Activated B cell treated with CpG ODN at 0.5 μM for 24 hours (primary cell): ENCODE data around the gene SCARB2. TPM values are rescaled to one million over a fixed set of nuclear protein-coding genes. Genes with fewer than 3 reads are reported as not detected.

Experiments used
- ATAC-seq: fragments of 200-7000 bp; cut with Tn5 transposase; one replicate; pipeline ENCODE4 v1.10.0; 2021; ENCODE audit warnings: low read depth, mild to moderate bottlenecking, moderate library complexity
- CTCF ChIA-PET: fragments of 350-600 bp; sonication (Branson Sonifier 250); formaldehyde crosslinking; loops from one replicate; lab custom pipeline; 2021; ENCODE audit warnings: antibody characterized with exemption; lab: Charles Lee
- POLR2A ChIA-PET: fragments of 350-600 bp; sonication (Branson Sonifier 250); formaldehyde crosslinking; loops from one replicate; lab custom pipeline; 2021; ENCODE audit warnings: antibody characterized with exemption; lab: Charles Lee
- DNase-seq: peaks from one replicate; pipeline ENCODE4 v3.0.0; 2022
- H3K27ac Mint-ChIP-seq: one replicate; pipeline ENCODE4 v1.8.0; 2020; ENCODE audit warnings: mixed read lengths
- H3K27me3 Mint-ChIP-seq: one replicate; pipeline ENCODE4 v1.8.0; 2021; ENCODE audit warnings: mixed read lengths
- H3K36me3 Mint-ChIP-seq: one replicate; pipeline ENCODE4 v1.8.0; 2021; ENCODE audit warnings: low read depth, mixed read lengths
- H3K4me1 Mint-ChIP-seq: one replicate; pipeline ENCODE4 v1.8.0; 2021; ENCODE audit warnings: mixed read lengths
- H3K4me3 Mint-ChIP-seq: one replicate; pipeline ENCODE4 v1.8.0; 2020; ENCODE audit warnings: mild to moderate bottlenecking, mixed read lengths
- H3K9me3 Mint-ChIP-seq: one replicate; pipeline ENCODE4 v1.8.0; 2020; ENCODE audit warnings: mixed read lengths
- intact Hi-C: fragments of 100-400 bp; cut with micrococcal nuclease; formaldehyde crosslinking; loops from one replicate; pipeline ENCODE4 v1.15.1; 2024
- total RNA-seq: library from RNA; stranded (reverse); gene quantifications from 2 replicates; pipeline ENCODE4 v1.2.3, GENCODE V29; 2022
- TF ChIP-seq, protein P1 (sequence below): fragments of 200-600 bp; IDR thresholded peaks from one replicate; pipeline ENCODE4 v1.8.0; 2022; ENCODE audit warnings: antibody characterized with exemption, mild to moderate bottlenecking

The SCARB2 gene
- total RNA-seq, 1 donor from 2014 or later: 21.8 TPM

DNA sequence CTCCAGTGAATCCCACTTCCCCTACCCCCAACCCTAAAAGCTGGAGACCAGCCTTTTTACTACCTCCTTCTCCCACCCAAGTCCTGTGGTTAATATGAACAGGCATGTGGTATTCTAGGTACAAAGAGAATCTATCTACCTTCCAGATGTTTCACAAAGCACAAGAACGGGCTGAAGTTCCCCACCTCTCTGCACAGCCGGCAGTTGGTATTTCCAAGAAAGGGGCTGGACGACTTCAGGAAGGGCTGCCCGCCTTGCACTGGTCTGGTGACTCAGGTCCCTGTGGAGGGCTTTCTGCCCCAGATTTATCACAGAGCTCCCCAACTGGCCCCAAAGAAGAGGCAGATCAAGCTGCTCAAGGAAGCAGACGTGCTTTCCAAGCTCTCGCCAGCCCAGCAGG is 42.4 kb upstream of the SCARB2 start:
- DNase-seq: no peak
- peaks cover 34% of the 10 kb centered on the region for H3K27me3 Mint-ChIP-seq
- no peak overlapping the region for H3K4me3 Mint-ChIP-seq
- H3K36me3 Mint-ChIP-seq: no peaks in the 10 kb centered on the region
- ChIA-PET POLR2A (no interaction called here), CTCF (no interaction called here)
- ATAC-seq: no peak
- H3K4me1 Mint-ChIP-seq: peaks cover 4% of the 10 kb centered on the region
- intact Hi-C loops: no loop called here
- TF ChIP-seq, protein P1, sequence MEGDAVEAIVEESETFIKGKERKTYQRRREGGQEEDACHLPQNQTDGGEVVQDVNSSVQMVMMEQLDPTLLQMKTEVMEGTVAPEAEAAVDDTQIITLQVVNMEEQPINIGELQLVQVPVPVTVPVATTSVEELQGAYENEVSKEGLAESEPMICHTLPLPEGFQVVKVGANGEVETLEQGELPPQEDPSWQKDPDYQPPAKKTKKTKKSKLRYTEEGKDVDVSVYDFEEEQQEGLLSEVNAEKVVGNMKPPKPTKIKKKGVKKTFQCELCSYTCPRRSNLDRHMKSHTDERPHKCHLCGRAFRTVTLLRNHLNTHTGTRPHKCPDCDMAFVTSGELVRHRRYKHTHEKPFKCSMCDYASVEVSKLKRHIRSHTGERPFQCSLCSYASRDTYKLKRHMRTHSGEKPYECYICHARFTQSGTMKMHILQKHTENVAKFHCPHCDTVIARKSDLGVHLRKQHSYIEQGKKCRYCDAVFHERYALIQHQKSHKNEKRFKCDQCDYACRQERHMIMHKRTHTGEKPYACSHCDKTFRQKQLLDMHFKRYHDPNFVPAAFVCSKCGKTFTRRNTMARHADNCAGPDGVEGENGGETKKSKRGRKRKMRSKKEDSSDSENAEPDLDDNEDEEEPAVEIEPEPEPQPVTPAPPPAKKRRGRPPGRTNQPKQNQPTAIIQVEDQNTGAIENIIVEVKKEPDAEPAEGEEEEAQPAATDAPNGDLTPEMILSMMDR: no peak
- no peaks in the 10 kb centered on the region for H3K9me3 Mint-ChIP-seq
- no peak overlapping the region for H3K27ac Mint-ChIP-seq

DNA sequence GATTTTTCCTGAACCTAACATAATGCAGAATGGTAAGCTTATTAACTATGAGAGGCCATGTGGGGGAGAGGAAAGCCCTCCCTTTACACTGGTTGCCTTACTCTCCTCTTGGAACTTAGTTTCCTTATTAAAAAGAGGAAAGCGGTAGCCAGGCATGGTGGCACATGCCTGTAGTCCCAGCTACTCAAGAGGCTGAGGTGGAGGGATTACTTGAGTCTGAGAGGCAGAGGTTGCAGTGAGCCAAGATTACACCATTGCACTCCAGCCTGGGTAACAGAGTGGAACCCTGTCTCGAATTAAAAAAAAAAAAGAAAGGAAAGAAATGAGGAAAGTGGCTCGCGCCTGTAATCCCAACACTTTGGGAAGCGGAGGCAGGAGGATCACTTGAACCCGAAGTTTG is 39.9 kb upstream of the SCARB2 start:
- POLR2A ChIA-PET: no interaction called here
- no peak for ATAC-seq

DNA sequence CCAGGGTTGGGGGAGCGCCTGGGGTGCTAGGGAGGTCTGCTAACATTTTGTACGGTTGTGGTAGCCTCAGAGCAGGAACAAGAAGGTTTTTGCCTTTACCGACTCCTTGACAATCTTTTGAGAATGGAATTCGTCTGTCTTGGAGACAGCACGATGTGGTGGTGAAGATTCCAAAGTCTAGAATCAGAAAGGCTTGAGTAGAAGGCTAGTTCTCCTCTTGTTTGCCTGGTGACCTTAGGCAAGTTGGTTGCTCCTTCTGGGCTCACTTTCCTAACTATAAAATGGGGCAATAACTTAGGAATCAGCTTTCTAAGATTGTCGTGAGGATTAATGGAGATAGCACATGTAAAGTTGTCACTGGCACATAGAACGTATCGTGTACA is 38.6 kb upstream of the SCARB2 start:
- intact Hi-C loops: loop anchor here (5.0 kb wide), 2 partner anchors 70 to 250 kb away; no protein-coding TSS in a partner anchor
- TF ChIP-seq, protein P1: no peak
- Mint-ChIP-seq H3K27ac (no peak overlapping the region), H3K36me3 (no peaks in the 10 kb centered on the region), H3K4me1 (peaks cover 6% of the 10 kb centered on the region), H3K27me3 (peaks cover 56% of the 10 kb centered on the region), H3K4me3 (no peak overlapping the region), H3K9me3 (no peaks in the 10 kb centered on the region)
- DNase-seq (no peak), ATAC-seq (no peak)
- POLR2A ChIA-PET: no interaction called here
- CTCF ChIA-PET: interaction anchor here (1.3 kb wide), 1 partner anchor 72 kb away, joined by 5 read pairs; no protein-coding TSS in a partner anchor

More for the DNA sequence above, 39.9 kb upstream of the SCARB2 start:
- intact Hi-C loops: loop anchor here (5.0 kb wide), 2 partner anchors 71 to 249 kb away; no protein-coding TSS in a partner anchor
- DNase-seq: no peak
- CTCF ChIA-PET: no interaction called here
- TF ChIP-seq, protein P1: no peak
- Mint-ChIP-seq H3K4me3 (no peak overlapping the region), H3K9me3 (no peaks in the 10 kb centered on the region), H3K27ac (no peak overlapping the region), H3K27me3 (peaks cover 49% of the 10 kb centered on the region), H3K36me3 (no peaks in the 10 kb centered on the region), H3K4me1 (peaks cover 6% of the 10 kb centered on the region)

DNA sequence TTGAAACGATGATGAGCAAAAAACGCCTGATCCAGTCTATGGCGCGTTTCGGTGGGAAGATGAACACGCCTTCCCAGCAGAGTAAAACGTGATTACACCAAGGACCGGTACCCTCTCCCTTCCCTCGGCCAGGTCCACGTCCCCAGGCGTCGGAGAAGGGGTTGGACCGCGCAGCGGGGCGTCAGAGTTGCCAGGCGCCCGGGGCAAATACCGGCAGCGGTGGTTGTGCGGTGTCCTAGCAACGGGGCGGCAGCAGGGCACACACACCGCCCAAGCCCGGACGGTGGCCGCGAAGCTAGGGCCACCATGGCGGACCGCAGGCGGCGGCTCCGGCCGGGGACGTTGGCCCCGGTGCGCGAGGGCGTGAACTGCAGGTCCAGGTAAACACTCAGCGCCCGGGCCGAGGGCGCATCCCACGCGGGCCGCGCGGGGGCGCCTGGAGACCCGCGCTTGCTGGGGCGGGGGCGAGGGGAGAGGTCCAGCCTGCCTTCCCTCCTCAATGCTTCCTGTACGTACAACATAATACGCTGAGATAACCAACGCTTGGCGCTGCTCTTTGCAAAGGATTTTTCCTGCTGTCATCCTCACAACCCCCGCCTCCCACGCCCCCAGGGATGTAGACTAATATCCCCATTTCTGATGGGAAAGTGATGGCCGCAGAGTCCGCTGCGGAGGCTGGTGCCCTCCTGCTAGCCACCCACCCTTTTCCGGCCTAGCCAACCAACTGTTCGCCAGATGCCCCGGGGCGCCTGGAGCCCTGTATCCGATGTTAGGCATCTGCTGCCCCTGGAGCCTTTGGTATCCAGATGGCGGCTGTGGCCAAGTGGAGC is 38.0 kb upstream of the SCARB2 start, which contains the start of gene FAM47E:
Gene FAM47E (plus strand): TSS at position 281 of the 830 bp plus-strand sequence. CDS start 26 bp downstream, at position 307.
- H3K9me3 Mint-ChIP-seq: no peaks in the 10 kb centered on the region
- TF ChIP-seq, protein P1: no peak
- DNase-seq (peak; percentile 24), ATAC-seq (peak; percentile 70)
- POLR2A ChIA-PET: no interaction called here
- H3K36me3 Mint-ChIP-seq: no peaks in the 10 kb centered on the region
- H3K4me3 Mint-ChIP-seq: peak within 1 kb of the TSS; percentile 76
- CTCF ChIA-PET: interaction anchor here (1.3 kb wide), 1 partner anchor 72 kb away, joined by 5 read pairs; no protein-coding TSS in a partner anchor
- peaks cover 58% of the 10 kb centered on the region for H3K27me3 Mint-ChIP-seq
- peaks cover 6% of the 10 kb centered on the region for H3K4me1 Mint-ChIP-seq
- intact Hi-C loops: loop anchor here (5.0 kb wide), 2 partner anchors 69 to 251 kb away; no protein-coding TSS in a partner anchor
- no peak within 1 kb of the TSS for H3K27ac Mint-ChIP-seq

DNA sequence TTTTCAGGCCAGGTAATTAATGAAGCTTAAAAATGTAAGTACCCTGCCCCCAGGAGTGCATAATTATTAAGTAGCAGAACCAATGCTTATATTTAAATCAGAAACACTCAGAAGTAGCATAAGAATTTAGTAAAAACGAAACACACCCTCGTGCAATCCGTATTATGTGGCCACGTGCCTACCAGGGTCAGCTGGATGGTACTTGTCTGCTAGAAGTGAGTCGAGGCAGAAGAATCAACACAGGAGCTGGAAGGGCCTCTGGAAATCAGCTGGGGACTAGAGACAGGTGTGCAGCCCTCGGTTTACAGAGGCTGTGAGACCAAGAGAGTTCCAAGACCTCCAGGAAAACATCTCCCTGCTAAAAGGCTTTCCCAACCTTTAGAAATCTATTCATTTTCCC is 37.3 kb upstream of the SCARB2 start:
- POLR2A ChIA-PET: no interaction called here
- intact Hi-C loops: loop anchor here (5.0 kb wide), 2 partner anchors 69 to 251 kb away; no protein-coding TSS in a partner anchor
- H3K27ac Mint-ChIP-seq: no peak overlapping the region
- no peaks in the 10 kb centered on the region for H3K9me3 Mint-ChIP-seq
- TF ChIP-seq, protein P1: no peak
- peaks cover 61% of the 10 kb centered on the region for H3K27me3 Mint-ChIP-seq
- H3K4me3 Mint-ChIP-seq: peak overlapping the region; percentile 76
- H3K36me3 Mint-ChIP-seq: no peaks in the 10 kb centered on the region
- no peak for DNase-seq
- no peak for ATAC-seq
- H3K4me1 Mint-ChIP-seq: peaks cover 6% of the 10 kb centered on the region
- CTCF ChIA-PET: no interaction called here
